ENCODE results near the gene RERE. TPM values are rescaled to one million over a fixed set of nuclear protein-coding genes. Genes with fewer than 3 reads are reported as not detected.

Gene RERE
- polyA plus RNA-seq, 1 experiment, result 14.3 TPM

DNA sequence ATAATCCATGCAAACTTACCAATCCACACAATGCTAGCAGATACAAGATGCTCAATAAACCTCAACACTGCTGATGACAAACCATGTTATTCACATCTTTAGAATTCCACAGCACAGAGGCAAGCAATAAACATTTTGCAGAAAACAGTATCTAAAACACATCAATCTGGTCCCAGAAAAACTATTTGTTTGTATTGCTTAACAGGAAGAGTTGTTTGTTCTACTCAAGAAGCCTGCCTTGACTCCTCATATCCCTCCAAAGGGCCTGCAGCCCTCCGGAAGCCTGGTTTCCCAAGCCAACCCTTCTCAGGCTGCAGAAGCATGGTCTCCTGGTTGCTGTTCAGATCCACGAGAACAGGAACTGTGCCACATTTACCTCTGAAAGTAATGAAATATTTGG, 139.7 kb downstream of the RERE start:
- Histone ChIP-seq H3K4me3 (ENCODE audit: low read depth, low read length) (no peak overlapping the region), H3K27ac (ENCODE audit: low read depth, low read length) (no peak overlapping the region), H3K9me3 (ENCODE audit: control insufficient read depth, insufficient read depth, low read length) (no peaks in the 10 kb centered on the region), H3K27me3 (ENCODE audit: control insufficient read depth, insufficient read depth, low read length) (no peaks in the 10 kb centered on the region)
- DNase-seq (ENCODE audit: low read depth, low spot score), result no peak
- ChIA-PET CTCF (interaction anchor here (0.7 kb wide), 1 partner anchor 13 kb away, joined by 3 read pairs; no protein-coding TSS in a partner anchor), POLR2A (interaction anchor here (0.6 kb wide), 1 partner anchor 10 kb away, joined by 3 read pairs; no protein-coding TSS in a partner anchor)
- TF ChIP-seq, protein P1, sequence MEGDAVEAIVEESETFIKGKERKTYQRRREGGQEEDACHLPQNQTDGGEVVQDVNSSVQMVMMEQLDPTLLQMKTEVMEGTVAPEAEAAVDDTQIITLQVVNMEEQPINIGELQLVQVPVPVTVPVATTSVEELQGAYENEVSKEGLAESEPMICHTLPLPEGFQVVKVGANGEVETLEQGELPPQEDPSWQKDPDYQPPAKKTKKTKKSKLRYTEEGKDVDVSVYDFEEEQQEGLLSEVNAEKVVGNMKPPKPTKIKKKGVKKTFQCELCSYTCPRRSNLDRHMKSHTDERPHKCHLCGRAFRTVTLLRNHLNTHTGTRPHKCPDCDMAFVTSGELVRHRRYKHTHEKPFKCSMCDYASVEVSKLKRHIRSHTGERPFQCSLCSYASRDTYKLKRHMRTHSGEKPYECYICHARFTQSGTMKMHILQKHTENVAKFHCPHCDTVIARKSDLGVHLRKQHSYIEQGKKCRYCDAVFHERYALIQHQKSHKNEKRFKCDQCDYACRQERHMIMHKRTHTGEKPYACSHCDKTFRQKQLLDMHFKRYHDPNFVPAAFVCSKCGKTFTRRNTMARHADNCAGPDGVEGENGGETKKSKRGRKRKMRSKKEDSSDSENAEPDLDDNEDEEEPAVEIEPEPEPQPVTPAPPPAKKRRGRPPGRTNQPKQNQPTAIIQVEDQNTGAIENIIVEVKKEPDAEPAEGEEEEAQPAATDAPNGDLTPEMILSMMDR (IDR thresholded peaks at IDR 0.05; ENCODE audit: low read depth, low read length), result no peak

DNA sequence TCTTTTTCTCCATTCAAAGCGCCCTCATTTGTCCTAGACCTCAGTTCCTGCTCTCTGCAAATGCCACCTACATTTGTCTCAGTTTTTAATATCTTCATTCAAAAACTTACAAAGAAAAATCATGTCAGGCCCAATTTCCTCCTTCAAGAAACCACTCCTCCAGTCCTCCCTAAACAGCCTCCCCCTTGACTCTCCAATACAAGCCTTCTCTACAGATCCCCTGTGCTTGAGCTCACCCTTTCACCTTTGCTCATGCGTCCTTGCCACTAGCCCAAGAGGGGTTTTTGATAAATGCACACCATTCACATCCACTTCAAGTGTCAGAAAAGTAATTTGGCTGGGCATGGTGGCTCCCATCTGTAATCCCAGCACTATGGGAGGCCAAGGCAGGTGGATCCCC, 140.6 kb downstream of the RERE start:
- Histone ChIP-seq H3K9me3 (ENCODE audit: control insufficient read depth, insufficient read depth, low read length) (no peaks in the 10 kb centered on the region), H3K4me3 (ENCODE audit: low read depth, low read length) (no peak overlapping the region), H3K27me3 (ENCODE audit: control insufficient read depth, insufficient read depth, low read length) (no peaks in the 10 kb centered on the region), H3K27ac (ENCODE audit: low read depth, low read length) (no peak overlapping the region)
- POLR2A ChIA-PET, result interaction anchor here (0.6 kb wide), 1 partner anchor 9 kb away, joined by 3 read pairs; no protein-coding TSS in a partner anchor
- no peak for DNase-seq (ENCODE audit: low read depth, low spot score)
- CTCF ChIA-PET, result no interaction called here
- TF ChIP-seq, protein P1 (IDR thresholded peaks at IDR 0.05; ENCODE audit: low read depth, low read length), result no peak

DNA sequence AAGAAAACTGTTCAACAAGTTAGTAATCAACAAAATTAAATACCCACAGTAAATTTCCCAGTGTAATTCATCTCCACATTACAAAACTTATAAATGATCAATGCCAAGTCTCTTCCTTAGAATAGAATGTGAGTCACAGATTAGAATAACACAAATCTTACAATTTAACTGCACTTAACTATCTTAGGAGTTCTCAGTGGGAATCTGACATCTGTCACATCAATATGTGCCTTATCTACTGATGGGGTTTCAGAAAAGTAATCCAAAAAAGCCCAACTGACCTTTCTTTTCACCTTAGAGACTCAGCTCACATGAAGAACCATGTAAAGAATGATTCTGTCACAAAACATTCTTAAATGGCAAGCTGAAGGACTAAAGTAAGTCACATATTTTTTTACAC, 141.4 kb downstream of the RERE start:
- no peak overlapping the region for H3K4me3 ChIP-seq (ENCODE audit: low read depth, low read length)
- H3K27me3 ChIP-seq (ENCODE audit: control insufficient read depth, insufficient read depth, low read length), result no peaks in the 10 kb centered on the region
- ChIA-PET CTCF (interaction anchor here (1.9 kb wide), 1 partner anchor 173 kb away, joined by 7 read pairs; no protein-coding TSS in a partner anchor), POLR2A (no interaction called here)
- TF ChIP-seq, protein P1 (IDR thresholded peaks at IDR 0.05; ENCODE audit: low read depth, low read length), result no peak
- no peaks in the 10 kb centered on the region for H3K9me3 ChIP-seq (ENCODE audit: control insufficient read depth, insufficient read depth, low read length)
- DNase-seq (ENCODE audit: low read depth, low spot score), result no peak
- no peak overlapping the region for H3K27ac ChIP-seq (ENCODE audit: low read depth, low read length)

DNA sequence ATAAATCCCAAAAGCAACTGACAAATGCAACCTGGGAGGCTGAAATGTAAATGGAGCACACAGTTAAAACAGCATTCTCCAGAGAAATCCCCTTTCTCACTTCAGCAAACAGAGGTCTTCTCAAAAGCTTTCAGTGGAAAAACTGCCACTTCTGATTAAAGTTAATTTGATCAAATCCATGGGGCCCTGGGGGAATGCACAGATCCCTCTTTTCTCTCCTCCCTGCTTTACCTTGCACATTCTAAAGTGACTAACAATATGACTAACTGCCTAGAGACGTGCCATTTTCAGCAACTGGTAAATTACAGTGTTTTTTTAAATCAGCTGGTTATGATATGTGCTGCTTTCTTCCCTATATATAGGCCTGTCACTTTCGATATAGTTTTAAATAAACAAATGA, 142.5 kb downstream of the RERE start:
- no peak overlapping the region for H3K4me3 ChIP-seq (ENCODE audit: low read depth, low read length)
- no peak for DNase-seq (ENCODE audit: low read depth, low spot score)
- ChIA-PET POLR2A (interaction anchor here (1.1 kb wide), 1 partner anchor 10 kb away, joined by 3 read pairs; no protein-coding TSS in a partner anchor), CTCF (interaction anchor here (1.0 to 1.9 kb wide), 3 partner anchors 52 to 174 kb away, joined by 3 to 7 read pairs (median 5); no protein-coding TSS in a partner anchor)
- no peak overlapping the region for H3K27ac ChIP-seq (ENCODE audit: low read depth, low read length)
- TF ChIP-seq, protein P1 (IDR thresholded peaks at IDR 0.05; ENCODE audit: low read depth, low read length), result no peak
- no peaks in the 10 kb centered on the region for H3K27me3 ChIP-seq (ENCODE audit: control insufficient read depth, insufficient read depth, low read length)
- H3K9me3 ChIP-seq (ENCODE audit: control insufficient read depth, insufficient read depth, low read length), result no peaks in the 10 kb centered on the region

DNA sequence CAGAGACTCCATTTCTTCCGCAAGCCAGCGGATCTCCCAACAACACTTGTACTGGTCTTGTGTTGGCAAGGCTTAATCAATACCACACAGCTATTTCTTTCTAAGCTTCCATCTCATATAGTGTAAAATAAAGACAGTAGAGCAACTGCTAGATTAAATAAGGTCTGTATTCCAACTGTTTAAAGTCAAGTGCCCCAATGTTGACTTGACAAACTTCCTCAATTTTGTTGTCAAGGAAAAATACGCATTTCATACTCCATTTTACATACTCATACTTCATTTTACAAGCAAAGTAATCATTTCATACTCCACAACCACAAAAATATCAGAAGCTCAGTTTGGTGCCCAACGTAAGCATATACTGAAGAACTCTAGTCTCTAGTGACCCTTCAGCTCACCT, 143.0 kb downstream of the RERE start:
- CTCF ChIA-PET, result interaction anchor here (1.0 to 1.9 kb wide), 3 partner anchors 52 to 175 kb away, joined by 3 to 7 read pairs (median 5); no protein-coding TSS in a partner anchor
- TF ChIP-seq, protein P1 (IDR thresholded peaks at IDR 0.05; ENCODE audit: low read depth, low read length), result no peak
- H3K27ac ChIP-seq (ENCODE audit: low read depth, low read length), result no peak overlapping the region
- no peaks in the 10 kb centered on the region for H3K9me3 ChIP-seq (ENCODE audit: control insufficient read depth, insufficient read depth, low read length)
- no peaks in the 10 kb centered on the region for H3K27me3 ChIP-seq (ENCODE audit: control insufficient read depth, insufficient read depth, low read length)
- H3K4me3 ChIP-seq (ENCODE audit: low read depth, low read length), result no peak overlapping the region
- DNase-seq (ENCODE audit: low read depth, low spot score), result no peak
- POLR2A ChIA-PET, result interaction anchor here (1.1 kb wide), 1 partner anchor 10 kb away, joined by 3 read pairs; no protein-coding TSS in a partner anchor

Data from AG04450 (cell line).